Spleen (tissue), 11 donors: ENCODE data around the gene ART1. TPM values are rescaled to one million over a fixed set of nuclear protein-coding genes. Genes with fewer than 3 reads are reported as not detected.

Experiments used
- DNase-seq: peaks from one replicate; pipeline ENCODE4 v3.0.0-alpha.2; 2020
- H3K27ac ChIP-seq, 8 donors: fragments of 200-600 bp; sonication (generic) in 7 of 8; 1 replicate in 4 of 8; 2 replicates in 4 of 8; pipeline versions ENCODE4 v1.5.0 to v1.8.0; 2016 to 2021; ENCODE audit warnings: inconsistent platforms in 4 of 8, mild to moderate bottlenecking in 4 of 8, moderate library complexity in 1 of 8
- H3K27me3 ChIP-seq, 7 donors: fragments of 200-600 bp; sonication (generic) in 6 of 7; replicated peaks in 1 of 7; 1 replicate in 4 of 7; 2 replicates in 3 of 7; pipeline versions ENCODE4 v1.5.0 to v1.8.0; 2016 to 2021; ENCODE audit warnings: inconsistent platforms in 3 of 7, mild to moderate bottlenecking in 1 of 7
- H3K36me3 ChIP-seq, 6 donors: fragments of 200-600 bp; sonication (generic) in 5 of 6; 1 replicate in 4 of 6; 2 replicates in 2 of 6; pipeline versions ENCODE4 v1.5.0 to v1.8.0; 2016 to 2021; ENCODE audit warnings: inconsistent platforms in 2 of 6
- H3K4me1 ChIP-seq, 6 donors: fragments of 200-600 bp; sonication (generic) in 5 of 6; 1 replicate in 3 of 6; 2 replicates in 3 of 6; pipeline versions ENCODE4 v1.5.0 to v1.8.0; 2016 to 2021; ENCODE audit warnings: inconsistent platforms in 3 of 6
- H3K4me3 ChIP-seq, 8 donors: fragments of 200-600 bp; sonication (generic) in 7 of 8; 1 replicate in 4 of 8; 2 replicates in 4 of 8; pipeline versions ENCODE4 v1.5.0 to v1.8.0; 2016 to 2021; ENCODE audit warnings: inconsistent platforms in 4 of 8, mild to moderate bottlenecking in 4 of 8, moderate library complexity in 2 of 8
- H3K9me3 ChIP-seq, 8 donors: fragments of 200-600 bp; sonication (generic) in 7 of 8; 1 replicate in 4 of 8; 2 replicates in 4 of 8; pipeline versions ENCODE4 v1.5.0 to v1.8.0; 2016 to 2021; ENCODE audit warnings: inconsistent platforms in 4 of 8
- CTCF ChIP-seq, 11 experiments: fragments of 200-600 bp in 7 of 11; fragments of 450-650 bp in 4 of 11; sonication (generic) in 4 of 11; IDR thresholded peaks in 8 of 11; conservative IDR thresholded peaks in 3 of 11; 1 replicate in 7 of 11; 2 replicates in 4 of 11; pipeline versions ENCODE4 v1.4.0 to v1.8.0; 2016 to 2021; ENCODE audit warnings: antibody characterized with exemption in 11 of 11, inconsistent platforms in 4 of 11, mild to moderate bottlenecking in 1 of 11
- POLR2A ChIP-seq, 3 donors: fragments of 450-650 bp; IDR thresholded peaks; one replicate each; pipeline ENCODE4 v1.5.1; 2017; ENCODE audit warnings: antibody characterized with exemption in 3 of 3, mild to moderate bottlenecking in 1 of 3
- POLR2AphosphoS5 ChIP-seq, 3 donors: sonication (generic); formaldehyde crosslinking; IDR thresholded peaks; one replicate each; pipeline ENCODE4 v1.5.1; 2017; ENCODE audit warnings: antibody characterized with exemption in 3 of 3
- WGBS, 5 donors: extraction: QIAGEN DNeasy Blood & Tissue Kit in 3 of 5; methylation state at CpG; one replicate each; pipeline versions ENCODE4 v1.1.5 to v1.1.7; 2013 to 2018; 5-methylcytosine and 5-hydroxymethylcytosine counted together
- intact Hi-C: fragments of 100-400 bp; cut with DNase I; formaldehyde crosslinking; loops from one replicate; pipeline ENCODE4 v1.15.0; 2023; ENCODE audit warnings: low total_unique reads
- polyA plus RNA-seq, 3 donors: library from polyadenylated mRNA; stranded (reverse); fragments of 200-250 nt; gene quantifications; one replicate each; pipeline ENCODE4 v1.2.1, GENCODE V29; 2013
- total RNA-seq, 7 donors: library from RNA; depleted of rRNA in 3 of 7; stranded (reverse); fragments of >200 nt in 3 of 7; fragmentation: NEBNext Ultra II Directional in 4 of 7; extraction: Animal tissue kit (Norgen Biotek cat#: 25700) in 4 of 7; gene quantifications; one replicate each; pipeline versions ENCODE4 v1.1.0 to v1.2.1, GENCODE V29; 2016 to 2021
- donor health status: healthy with polysubstance abuse.
- donor health status: DM: no; HTN: no; CAD: no; lungs with moderate emphysema.
- donor health status: DM: no; HTN: no; CAD: no.
- donor health status: Bipolar disorder and iron deficiency.
- donor health status: healthy.
- donor health status: DM: no; HTN: no; CAD: no.
- donor health status: DM: yes; HTN: yes; CAD: no.

ART1 gene
- total and polyA plus RNA-seq, 10 donors = not detected

- H3K36me3 ChIP-seq = peaks cover 0 to 100% (median 95%) of the 10 kb centered on the region in 6 donors
- peak overlapping the region in 1 of 8 donors; percentile 15 for H3K27ac ChIP-seq
- H3K4me1 ChIP-seq = no peaks in the 10 kb centered on the region
- H3K27me3 ChIP-seq = no peaks in the 10 kb centered on the region
- H3K9me3 ChIP-seq = no peaks in the 10 kb centered on the region
- H3K4me3 ChIP-seq = no peak overlapping the region
- TF ChIP-seq CTCF (IDR thresholded peaks at IDR 0.05 in 8 of 11, conservative IDR thresholded peaks at IDR 0.05 in 3 of 11) (no peak), POLR2AphosphoS5 (IDR thresholded peaks at IDR 0.05) (no peak), POLR2A (IDR thresholded peaks at IDR 0.05) (no peak)
- 78 to 88% (median 84%) methylated on average over 2 of the region's 2 CpGs for WGBS, 5 donors
- intact Hi-C loops = no loop called here
- no peak for DNase-seq
These were observed 39.9 kb downstream of the ART1 start for GRCh38 chr11:3684819-3685172.

GRCh38 chr11:3685923-3686322 lies 41.0 kb downstream of the ART1 start:
- intact Hi-C loops = no loop called here
- H3K27ac ChIP-seq = no peak overlapping the region
- 89 to 98% (median 93%) methylated on average over 7 of the region's 7 CpGs for WGBS, 5 donors

GRCh38 chr11:3686751-3687150 lies 41.8 kb downstream of the ART1 start:
- TF ChIP-seq POLR2AphosphoS5 (IDR thresholded peaks at IDR 0.05) (no peak), CTCF (IDR thresholded peaks at IDR 0.05 in 8 of 11, conservative IDR thresholded peaks at IDR 0.05 in 3 of 11) (no peak), POLR2A (IDR thresholded peaks at IDR 0.05) (no peak)
- H3K9me3 ChIP-seq = no peaks in the 10 kb centered on the region
- H3K27ac ChIP-seq = no peak overlapping the region
- no peaks in the 10 kb centered on the region for H3K4me1 ChIP-seq
- no peak overlapping the region for H3K4me3 ChIP-seq
- intact Hi-C loops = no loop called here
- no peak for DNase-seq
- WGBS, 5 donors = 72 to 98% (median 96%) methylated on average over 4 of the region's 4 CpGs
- peaks cover 0 to 100% (median 96%) of the 10 kb centered on the region in 6 donors for H3K36me3 ChIP-seq
- no peaks in the 10 kb centered on the region for H3K27me3 ChIP-seq

More at GRCh38 chr11:3685923-3686322, 41.0 kb downstream of the ART1 start:
- H3K4me1 ChIP-seq = no peaks in the 10 kb centered on the region
- no peaks in the 10 kb centered on the region for H3K27me3 ChIP-seq
- no peak for DNase-seq
- TF ChIP-seq CTCF (IDR thresholded peaks at IDR 0.05 in 8 of 11, conservative IDR thresholded peaks at IDR 0.05 in 3 of 11) (no peak), POLR2AphosphoS5 (IDR thresholded peaks at IDR 0.05) (peak in 1 of 3 donors; percentile 4), POLR2A (IDR thresholded peaks at IDR 0.05) (no peak)
- H3K4me3 ChIP-seq = no peak overlapping the region
- H3K36me3 ChIP-seq = peaks cover 0 to 100% (median 96%) of the 10 kb centered on the region in 6 donors
- H3K9me3 ChIP-seq = no peaks in the 10 kb centered on the region

- WGBS, 5 donors = 90 to 96% (median 92%) methylated on average over 2 of the region's 2 CpGs
- H3K4me3 ChIP-seq = no peak overlapping the region
- no peak for DNase-seq
- TF ChIP-seq CTCF (IDR thresholded peaks at IDR 0.05 in 8 of 11, conservative IDR thresholded peaks at IDR 0.05 in 3 of 11) (no peak), POLR2AphosphoS5 (IDR thresholded peaks at IDR 0.05) (no peak), POLR2A (IDR thresholded peaks at IDR 0.05) (no peak)
- intact Hi-C loops = no loop called here
- no peaks in the 10 kb centered on the region for H3K4me1 ChIP-seq
- no peaks in the 10 kb centered on the region for H3K27me3 ChIP-seq
- no peaks in the 10 kb centered on the region for H3K9me3 ChIP-seq
- no peak overlapping the region for H3K27ac ChIP-seq
- H3K36me3 ChIP-seq = peaks cover 8 to 100% (median 93%) of the 10 kb centered on the region in 6 donors
These were observed 55.5 kb downstream of the ART1 start for GRCh38 chr11:3700410-3700809.
